Measurements from ENCODE around the gene IGFBP3. TPM values are rescaled to one million over a fixed set of nuclear protein-coding genes. Genes with fewer than 3 reads are reported as not detected.
A peak's percentile ranks its signal among the peaks of the same experiment; 100 is the strongest.

Gene IGFBP3
- total and polyA plus RNA-seq, 2 of the 13 experiments (the other 11 are each of a cell fraction or from before 2014, with no cell fraction given): 57.5 TPM; not detected in 1

GRCh38 chr7:45893996-45894664 is 26.9 kb downstream of the IGFBP3 start (continued):
- TF ChIP-seq MLLT10 (CRISPR knock-in tag; IDR thresholded peaks at IDR 0.05) (no peak), ZSCAN31 (CRISPR knock-in tag; IDR thresholded peaks at IDR 0.05; ENCODE audit: low read depth) (peak; percentile 21; the same call in 1 of the 2 replicates), AGO2 (optimal IDR thresholded peaks at IDR 0.05; ENCODE audit: low read depth, low read length) (no peak), ETV6 (CRISPR knock-in tag; conservative IDR thresholded peaks at IDR 0.05) (no peak), E2F1 (CRISPR knock-in tag; IDR thresholded peaks at IDR 0.05) (no peak), ZNF558 (CRISPR knock-in tag; IDR thresholded peaks at IDR 0.05; ENCODE audit: borderline replicate concordance) (peak; percentile 69; the same call in 1 of the 2 replicates), ZSCAN20 (CRISPR knock-in tag; IDR thresholded peaks at IDR 0.05; ENCODE audit: borderline replicate concordance) (no peak), TFAP4 (IDR thresholded peaks at IDR 0.05; ENCODE audit: borderline replicate concordance, low read depth) (no peak), PPARG (CRISPR knock-in tag; conservative IDR thresholded peaks at IDR 0.05) (no peak), PRDM4 (CRISPR knock-in tag; IDR thresholded peaks at IDR 0.05; ENCODE audit: borderline replicate concordance) (no peak), ZNF136 (CRISPR knock-in tag; IDR thresholded peaks at IDR 0.05; ENCODE audit: low read depth) (no peak), ZNF224 (CRISPR knock-in tag; IDR thresholded peaks at IDR 0.05) (peak; percentile 54; the same call in 1 of the 2 replicates), ZNF776 (CRISPR knock-in tag; IDR thresholded peaks at IDR 0.05) (no peak), FOXK2 (IDR thresholded peaks at IDR 0.05) (no peak), LRRFIP1 (CRISPR knock-in tag; conservative IDR thresholded peaks at IDR 0.05) (no peak), RNF2 (conservative IDR thresholded peaks at IDR 0.05; ENCODE audit: low read depth) (no peak), ATF2 (CRISPR knock-in tag; IDR thresholded peaks at IDR 0.05) (no peak), ARID3A (IDR thresholded peaks at IDR 0.05; ENCODE audit: low read depth, low read length) (no peak), RAD21 (CRISPR knock-in tag; IDR thresholded peaks at IDR 0.05) (no peak), ZNF326 (CRISPR knock-in tag; IDR thresholded peaks at IDR 0.05; ENCODE audit: borderline replicate concordance) (no peak)

All from HepG2 (cell line).